ENCODE results near the gene SUSD1.
"Not testable (repeated sequence)": the region's sequence is repeated elsewhere in the genome, so short reads cannot be mapped to it uniquely, and the experiment has no call there.

Gene SUSD1

GRCh38 chr9:112081918-112082729 lies 93.0 kb downstream of the SUSD1 start:
- peaks cover 3% of the 10 kb centered on the region for H3K4me1 ChIP-seq (ENCODE audit: control insufficient read depth, insufficient read depth, low read length, poor library complexity, severe bottlenecking)
- H3K9me3 ChIP-seq (ENCODE audit: control insufficient read depth, low read length), result no peaks in the 10 kb centered on the region
- 83% methylated on average over 2 of the region's 7 CpGs; no CpG with 5 or more reads in 1 of the 2 experiments for WGBS, 2 experiments (ENCODE audit: insufficient coverage in 2 of 2)
- H3K36me3 ChIP-seq (ENCODE audit: control insufficient read depth, insufficient read depth, low read length), result peaks cover 15% of the 10 kb centered on the region
- H3K27ac ChIP-seq (ENCODE audit: low read depth, low read length, severe bottlenecking), result no peak overlapping the region
- no peak overlapping the region for H3K4me3 ChIP-seq (ENCODE audit: extremely low read depth, insufficient read depth, low read length, poor library complexity, severe bottlenecking)

GRCh38 chr9:112080831-112081542 lies 94.1 kb downstream of the SUSD1 start:
- no peaks in the 10 kb centered on the region for H3K4me1 ChIP-seq (ENCODE audit: control insufficient read depth, insufficient read depth, low read length, poor library complexity, severe bottlenecking)
- H3K4me3 ChIP-seq (ENCODE audit: extremely low read depth, insufficient read depth, low read length, poor library complexity, severe bottlenecking), result no peak overlapping the region
- 92 to 100% methylated on average over 4 of the region's 5 CpGs for WGBS, 2 experiments (ENCODE audit: insufficient coverage in 2 of 2)

GRCh38 chr9:112078432-112078831 lies 96.7 kb downstream of the SUSD1 start:
- Histone ChIP-seq H3K36me3 (ENCODE audit: control insufficient read depth, insufficient read depth, low read length) (peaks cover 15% of the 10 kb centered on the region), H3K9me3 (ENCODE audit: control insufficient read depth, low read length) (no peaks in the 10 kb centered on the region), H3K4me1 (ENCODE audit: control insufficient read depth, insufficient read depth, low read length, poor library complexity, severe bottlenecking) (peaks cover 14% of the 10 kb centered on the region), H3K4me3 (ENCODE audit: extremely low read depth, insufficient read depth, low read length, poor library complexity, severe bottlenecking) (no peak overlapping the region), H3K27ac (ENCODE audit: low read depth, low read length, severe bottlenecking) (no peak overlapping the region)
- 89 to 90% methylated on average over 4 to 6 of the region's 6 CpGs for WGBS, 2 experiments (ENCODE audit: insufficient coverage in 2 of 2)

More at GRCh38 chr9:112080831-112081542, 94.1 kb downstream of the SUSD1 start:
- Histone ChIP-seq H3K27ac (ENCODE audit: low read depth, low read length, severe bottlenecking) (no peak overlapping the region), H3K9me3 (ENCODE audit: control insufficient read depth, low read length) (no peaks in the 10 kb centered on the region), H3K36me3 (ENCODE audit: control insufficient read depth, insufficient read depth, low read length) (peaks cover 15% of the 10 kb centered on the region)

DNA sequence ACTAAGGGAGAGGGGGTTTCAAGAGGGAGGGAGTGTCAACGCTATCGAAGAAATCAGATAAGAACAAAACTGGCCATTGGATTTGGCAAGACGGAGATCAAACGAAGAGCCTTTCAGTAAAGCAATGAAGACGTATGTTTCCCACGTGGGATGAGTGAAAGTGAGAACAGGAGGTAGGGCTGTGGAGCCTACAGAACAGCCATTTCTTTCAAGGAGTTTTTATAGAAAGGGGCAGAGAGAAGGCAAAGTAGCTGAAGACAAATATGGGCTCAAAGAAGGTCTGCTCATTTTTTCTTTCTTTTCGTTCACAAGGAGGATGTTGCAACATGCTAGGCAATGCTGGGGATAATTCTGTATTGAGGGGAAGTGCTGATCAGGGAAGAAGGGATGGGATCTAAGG lies 98.3 kb downstream of the SUSD1 start:
- Histone ChIP-seq H3K27ac (ENCODE audit: low read depth, low read length, severe bottlenecking) (no peak overlapping the region), H3K9me3 (ENCODE audit: control insufficient read depth, low read length) (no peaks in the 10 kb centered on the region), H3K4me1 (ENCODE audit: control insufficient read depth, insufficient read depth, low read length, poor library complexity, severe bottlenecking) (peaks cover 17% of the 10 kb centered on the region), H3K36me3 (ENCODE audit: control insufficient read depth, insufficient read depth, low read length) (peaks cover 11% of the 10 kb centered on the region), H3K4me3 (ENCODE audit: extremely low read depth, insufficient read depth, low read length, poor library complexity, severe bottlenecking) (no peak overlapping the region)
- WGBS, 2 experiments (ENCODE audit: insufficient coverage in 2 of 2), result 85 to 91% methylated on average over 7 of the region's 7 CpGs

- H3K27ac ChIP-seq (ENCODE audit: low read depth, low read length, severe bottlenecking), result peak overlapping the region; percentile 90
- H3K9me3 ChIP-seq (ENCODE audit: control insufficient read depth, low read length), result no peaks in the 10 kb centered on the region
- H3K36me3 ChIP-seq (ENCODE audit: control insufficient read depth, insufficient read depth, low read length), result peaks cover 14% of the 10 kb centered on the region
- WGBS, 2 experiments (ENCODE audit: insufficient coverage in 2 of 2), result 0% methylated on average over 1 of the region's 2 CpGs; no CpG with 5 or more reads in 1 of the 2 experiments
- peaks cover 17% of the 10 kb centered on the region for H3K4me1 ChIP-seq (ENCODE audit: control insufficient read depth, insufficient read depth, low read length, poor library complexity, severe bottlenecking)
- no peak overlapping the region for H3K4me3 ChIP-seq (ENCODE audit: extremely low read depth, insufficient read depth, low read length, poor library complexity, severe bottlenecking)
Observed at GRCh38 chr9:112075009-112075378, 100.1 kb downstream of the SUSD1 start.

DNA sequence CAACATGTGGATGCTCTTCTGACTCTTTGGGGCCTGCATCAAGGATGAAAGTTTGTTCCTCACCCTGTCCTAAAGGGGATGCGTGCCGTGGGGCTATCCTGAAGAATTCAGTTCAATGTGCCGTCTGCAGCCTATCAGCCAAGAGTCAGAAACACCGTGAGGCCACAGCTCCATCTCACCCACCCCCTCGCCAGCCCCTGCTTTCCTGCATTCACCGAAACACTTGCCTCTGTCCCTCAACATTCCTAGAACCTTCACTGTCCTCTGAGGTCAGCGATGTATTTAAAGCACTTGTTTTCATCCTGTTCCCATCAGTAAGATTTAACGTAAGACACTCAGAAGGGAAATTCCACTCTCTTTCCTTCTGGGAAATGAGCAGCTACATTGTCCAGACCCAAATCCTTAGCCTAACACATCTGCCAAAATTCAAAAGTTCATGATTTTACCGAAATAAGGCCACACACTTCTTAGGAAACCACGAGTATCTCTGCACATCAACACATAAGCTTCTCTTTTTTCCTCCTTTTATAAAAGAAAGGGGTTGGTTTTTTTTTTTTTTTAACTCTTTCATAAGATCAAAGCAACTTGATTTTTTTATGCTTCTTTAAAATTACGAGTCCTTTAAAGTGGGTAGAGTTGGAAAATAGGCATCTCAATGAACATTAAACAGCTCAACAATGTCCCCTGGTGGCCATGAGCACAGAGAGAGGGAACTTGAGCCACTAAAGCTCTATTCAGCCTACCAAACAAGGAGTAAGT lies 100.7 kb downstream of the SUSD1 start:
- WGBS, 2 experiments (ENCODE audit: insufficient coverage in 2 of 2), result 67 to 70% methylated on average over 8 of the region's 11 CpGs
- Histone ChIP-seq H3K27ac (ENCODE audit: low read depth, low read length, severe bottlenecking) (peak overlapping the region; percentile 90), H3K4me1 (ENCODE audit: control insufficient read depth, insufficient read depth, low read length, poor library complexity, severe bottlenecking) (peaks cover 17% of the 10 kb centered on the region), H3K4me3 (ENCODE audit: extremely low read depth, insufficient read depth, low read length, poor library complexity, severe bottlenecking) (no peak overlapping the region), H3K9me3 (ENCODE audit: control insufficient read depth, low read length) (no peaks in the 10 kb centered on the region), H3K36me3 (ENCODE audit: control insufficient read depth, insufficient read depth, low read length) (peaks cover 9% of the 10 kb centered on the region)

DNA sequence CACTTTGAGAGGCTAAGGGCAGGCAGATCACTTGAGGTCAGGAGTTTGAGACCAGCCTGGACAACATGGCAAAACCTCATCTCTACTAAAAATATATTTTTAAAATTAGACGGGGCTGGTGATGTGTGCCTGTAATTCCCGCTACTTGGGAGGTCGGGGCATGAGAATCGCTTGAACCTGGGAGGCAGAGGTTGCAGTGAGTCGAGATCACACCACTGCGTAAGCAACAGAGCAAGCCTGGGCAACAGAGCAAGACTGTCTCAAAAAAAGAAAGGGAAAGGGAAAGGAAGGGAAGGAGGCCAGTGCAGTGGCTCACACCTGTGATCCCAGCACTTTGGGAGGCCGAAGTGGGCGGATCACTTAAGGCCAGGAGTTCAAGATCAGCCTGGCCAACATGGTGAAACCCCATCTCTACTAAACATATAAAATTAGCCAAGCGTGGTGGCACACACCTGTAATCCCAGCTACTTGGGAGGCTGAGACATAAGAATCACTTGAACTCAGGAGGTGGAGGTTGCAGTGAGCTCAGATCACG lies 101.4 kb downstream of the SUSD1 start:
- WGBS, 2 experiments (ENCODE audit: insufficient coverage in 2 of 2), result 86 to 96% methylated on average over 7 to 8 of the region's 10 CpGs
- not testable (repeated sequence) for H3K9me3 ChIP-seq (ENCODE audit: control insufficient read depth, low read length); H3K36me3 ChIP-seq (ENCODE audit: control insufficient read depth, insufficient read depth, low read length); H3K4me3 ChIP-seq (ENCODE audit: extremely low read depth, insufficient read depth, low read length, poor library complexity, severe bottlenecking)
- H3K27ac ChIP-seq (ENCODE audit: low read depth, low read length, severe bottlenecking), result peak overlapping the region; percentile 90
- peaks cover 18% of the 10 kb centered on the region for H3K4me1 ChIP-seq (ENCODE audit: control insufficient read depth, insufficient read depth, low read length, poor library complexity, severe bottlenecking)

DNA sequence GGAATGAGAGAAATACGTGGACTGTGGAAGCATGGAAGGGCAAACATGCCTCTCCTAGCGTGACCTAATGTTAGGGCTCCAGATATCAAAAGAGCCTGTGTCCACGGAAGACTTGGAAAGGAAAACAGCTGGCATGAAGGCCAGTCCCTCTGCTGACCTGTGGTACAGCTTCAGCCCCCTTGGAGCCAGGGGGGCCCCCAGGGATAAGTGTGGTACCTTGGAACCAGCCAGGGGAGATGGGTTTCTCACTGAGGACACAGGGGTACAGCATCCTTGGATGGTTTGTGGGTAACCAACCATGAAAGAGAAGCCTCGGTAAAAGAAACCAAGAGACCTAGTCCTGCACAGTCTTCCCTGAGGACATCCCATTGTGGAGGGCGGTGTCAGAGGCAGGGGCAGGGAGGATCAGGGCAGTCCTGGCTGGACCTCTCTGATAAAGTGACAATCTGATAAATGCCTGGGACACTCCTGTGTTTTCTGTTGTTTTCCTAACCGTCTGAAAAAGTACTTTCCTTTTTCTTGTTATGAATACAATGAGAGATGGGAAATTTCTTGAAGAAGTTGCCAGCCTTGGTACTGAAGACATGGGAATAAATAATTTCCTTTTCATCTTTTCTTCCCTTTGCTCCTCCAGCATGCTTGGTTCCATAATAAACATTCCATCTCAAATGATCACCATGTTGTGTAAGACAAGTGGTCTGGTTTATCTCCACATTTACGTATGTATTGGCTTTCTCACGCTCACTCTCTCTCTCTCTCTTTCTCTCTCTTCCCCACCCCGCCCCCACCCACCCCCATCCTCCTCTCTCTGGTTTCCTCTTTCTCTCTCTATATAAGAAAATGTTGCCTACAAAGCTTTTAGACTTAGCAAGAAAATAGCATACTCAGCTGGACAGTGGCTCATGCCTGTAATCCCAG lies 102.1 kb downstream of the SUSD1 start:
- Histone ChIP-seq H3K36me3 (ENCODE audit: control insufficient read depth, insufficient read depth, low read length) (peaks cover 4% of the 10 kb centered on the region), H3K27ac (ENCODE audit: low read depth, low read length, severe bottlenecking) (peak overlapping the region; percentile 90), H3K9me3 (ENCODE audit: control insufficient read depth, low read length) (no peaks in the 10 kb centered on the region), H3K4me1 (ENCODE audit: control insufficient read depth, insufficient read depth, low read length, poor library complexity, severe bottlenecking) (peaks cover 21% of the 10 kb centered on the region), H3K4me3 (ENCODE audit: extremely low read depth, insufficient read depth, low read length, poor library complexity, severe bottlenecking) (no peak overlapping the region)
- WGBS, 2 experiments (ENCODE audit: insufficient coverage in 2 of 2), result 92 to 96% methylated on average over 5 to 7 of the region's 9 CpGs

DNA sequence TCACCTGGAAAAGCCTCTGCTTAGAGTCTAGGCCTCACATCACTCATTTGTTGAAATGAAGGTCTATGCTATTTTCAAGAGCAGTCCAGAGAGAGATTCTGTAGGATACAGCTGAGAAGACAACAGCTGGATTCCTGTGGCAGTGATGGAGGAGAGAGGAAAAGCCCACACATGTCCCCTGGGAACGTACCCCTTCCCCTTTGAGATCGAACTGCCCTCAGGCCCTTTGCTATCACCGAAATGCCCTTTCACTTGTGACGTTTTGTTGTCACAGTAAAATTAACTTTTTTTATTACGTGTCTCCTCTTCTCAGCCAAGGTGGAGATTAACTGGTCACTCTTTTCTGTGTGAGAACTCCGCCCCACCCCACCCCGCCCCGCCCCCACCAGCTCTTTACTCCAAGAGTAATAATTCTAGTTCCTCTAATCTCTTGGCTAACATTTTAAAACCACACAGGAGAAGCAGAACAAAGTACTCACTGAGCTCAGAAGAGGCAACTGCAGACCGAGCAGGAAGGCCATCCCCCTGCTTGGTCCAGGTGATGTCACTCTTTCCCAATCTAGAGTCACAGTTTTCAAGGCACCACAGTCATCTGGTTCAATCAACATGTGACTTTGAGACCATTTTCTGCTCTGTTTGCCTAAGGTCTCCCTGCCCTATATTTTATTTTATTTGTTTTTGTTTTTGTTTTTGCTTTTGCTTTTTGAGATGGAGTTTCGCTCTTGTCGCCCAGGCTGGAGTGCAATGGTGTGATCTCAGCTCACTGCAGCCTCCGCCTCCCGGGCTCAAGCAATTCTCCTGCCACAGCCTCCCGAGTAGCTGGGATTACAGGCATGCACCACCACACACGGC lies 105.6 kb downstream of the SUSD1 start:
- Histone ChIP-seq H3K4me1 (ENCODE audit: control insufficient read depth, insufficient read depth, low read length, poor library complexity, severe bottlenecking) (peaks cover 33% of the 10 kb centered on the region), H3K9me3 (ENCODE audit: control insufficient read depth, low read length) (peaks cover under 1% of the 10 kb centered on the region), H3K36me3 (ENCODE audit: control insufficient read depth, insufficient read depth, low read length) (peaks cover 4% of the 10 kb centered on the region), H3K27ac (ENCODE audit: low read depth, low read length, severe bottlenecking) (no peak overlapping the region), H3K4me3 (ENCODE audit: extremely low read depth, insufficient read depth, low read length, poor library complexity, severe bottlenecking) (no peak overlapping the region)
- 94% methylated on average over 11 to 12 of the region's 15 CpGs for WGBS, 2 experiments (ENCODE audit: insufficient coverage in 2 of 2)
